HepG2 (cell line): ENCODE measurements around the gene TM4SF5. TPM values are rescaled to one million over a fixed set of nuclear protein-coding genes. Genes with fewer than 3 reads are reported as not detected.

Source experiments
- ADNP ChIP-seq: sonication (generic); formaldehyde crosslinking; IDR thresholded peaks from 2 replicates; pipeline ENCODE4 v1.4.0; 2020; ENCODE audit warnings: missing genetic modification reagents
- ATF4 ChIP-seq, 2 experiments: fragments of 450-650 bp in 1 of 2; sonication (generic) in 1 of 2; formaldehyde crosslinking; IDR thresholded peaks; 2 replicates each; pipeline versions ENCODE4 v1.5.0 to v1.8.0; 2020 to 2022; ENCODE audit warnings: mild to moderate bottlenecking in 1 of 2, missing genetic modification reagents in 1 of 2
- ATM ChIP-seq: fragments of 450-650 bp; IDR thresholded peaks from 2 replicates; pipeline ENCODE4 v1.7.1; 2017; ENCODE audit warnings: mild to moderate bottlenecking, borderline replicate concordance
- ELK4 ChIP-seq: sonication (generic); formaldehyde crosslinking; IDR thresholded peaks from 2 replicates; pipeline ENCODE4 v1.9.0; 2021; ENCODE audit warnings: missing genetic modification reagents, borderline replicate concordance
- ETV5 ChIP-seq: IDR thresholded peaks from 2 replicates; pipeline ENCODE4 v1.6.1; 2018; ENCODE audit warnings: missing biosample characterization, missing genetic modification reagents, inconsistent platforms, borderline replicate concordance
- KDM1A ChIP-seq: IDR thresholded peaks from 2 replicates; pipeline ENCODE4 v1.6.1; 2016; ENCODE audit warnings: missing compliant biosample characterization
- PLSCR1 ChIP-seq: sonication (generic); formaldehyde crosslinking; IDR thresholded peaks from 2 replicates; pipeline ENCODE4 v1.5.0; 2020; ENCODE audit warnings: missing genetic modification reagents, mild to moderate bottlenecking, borderline replicate concordance
- RARA ChIP-seq: IDR thresholded peaks from 2 replicates; pipeline ENCODE4 v1.6.1; 2016; ENCODE audit warnings: missing genetic modification reagents, missing compliant biosample characterization
- REST ChIP-seq, 2 experiments: IDR thresholded peaks; 2 replicates each; pipeline ENCODE4 v1.6.1; 2011 to 2012; ENCODE audit warnings: low read length in 2 of 2, borderline replicate concordance in 1 of 2, low read depth in 1 of 2, mild to moderate bottlenecking in 1 of 2, moderate library complexity in 1 of 2
- SMARCE1 ChIP-seq: fragments of 450-650 bp; IDR thresholded peaks from 2 replicates; pipeline ENCODE4 v1.6.1; 2017; ENCODE audit warnings: borderline replicate concordance
- SOX6 ChIP-seq, 2 experiments: fragments of 450-650 bp in 1 of 2; sonication (generic) in 1 of 2; formaldehyde crosslinking in 1 of 2; IDR thresholded peaks; 2 replicates each; pipeline versions ENCODE4 v1.4.0 to v1.6.1; 2017 to 2020; ENCODE audit warnings: antibody characterized with exemption in 1 of 2, mild to moderate bottlenecking in 1 of 2, missing genetic modification reagents in 1 of 2
- SSRP1 ChIP-seq: IDR thresholded peaks from 2 replicates; pipeline ENCODE4 v1.6.1; 2016; ENCODE audit warnings: control low read depth
- THAP11 ChIP-seq: IDR thresholded peaks from 2 replicates; pipeline ENCODE4 v1.6.1; 2016; ENCODE audit warnings: missing biosample characterization, missing genetic modification reagents
- ZMAT5 ChIP-seq: sonication (generic); formaldehyde crosslinking; IDR thresholded peaks from 2 replicates; pipeline ENCODE4 v1.5.0; 2020; ENCODE audit warnings: mild to moderate bottlenecking, low read depth, missing genetic modification reagents, borderline replicate concordance
- ZMYM4 ChIP-seq: sonication (generic); formaldehyde crosslinking; IDR thresholded peaks from 2 replicates; pipeline ENCODE4 v1.8.1; 2023; ENCODE audit warnings: mild to moderate bottlenecking, missing genetic modification reagents
- ZNF207 ChIP-seq: fragments of 450-650 bp; IDR thresholded peaks from 2 replicates; pipeline ENCODE4 v1.6.1; 2016; ENCODE audit warnings: antibody characterized with exemption, borderline replicate concordance
- ZNF281 ChIP-seq: sonication (generic); formaldehyde crosslinking; IDR thresholded peaks from 2 replicates; pipeline ENCODE4 v1.4.0; 2020; ENCODE audit warnings: missing genetic modification reagents, borderline replicate concordance
- ZNF639 ChIP-seq: conservative IDR thresholded peaks from 2 replicates; pipeline ENCODE4 v1.6.1; 2018; ENCODE audit warnings: missing genetic modification reagents
- ZNF644 ChIP-seq: IDR thresholded peaks from 2 replicates; pipeline ENCODE4 v1.6.1; 2016; ENCODE audit warnings: low read depth
- polyA plus RNA-seq, 8 experiments: library from polyadenylated mRNA; depleted of rRNA in 3 of 8; stranded (reverse) in 7 of 8; unstranded in 1 of 8; fragments of >200 nt; fragmentation: Illumina TruSeq in 4 of 8; extraction: Trizol in 4 of 8; gene quantifications; 2 replicates each; pipeline versions ENCODE4 v1.2.1 to v1.2.3, GENCODE V29; 2011 to 2016; ENCODE audit warnings: low read depth in 4 of 8, missing spikeins in 1 of 8, mixed read lengths in 1 of 8; ENCODE audit not compliant: insufficient read depth in 1 of 8
- total RNA-seq, 5 experiments: library from RNA; depleted of rRNA; stranded (reverse); fragments of >200 nt; fragmentation: Illumina TruSeq; extraction: Trizol; gene quantifications; 2 replicates each; pipeline ENCODE4 v1.2.3, GENCODE V29; 2016; ENCODE audit warnings: low read depth in 1 of 5

TM4SF5 gene
- total and polyA plus RNA-seq, 2 of the 13 experiments (the other 11 are each of a cell fraction or from before 2014, with no cell fraction given): 30.1 to 126 TPM

GRCh38 chr17:4751932-4752331, 19.8 kb upstream of the TM4SF5 start (continued):
- no peak for TF ChIP-seq PLSCR1 (CRISPR knock-in tag)
- peak; percentile 64; the same call in 1 of the 2 replicates for TF ChIP-seq ETV5 (CRISPR knock-in tag)
- peak in 1 of 2 experiments; percentile 95; a peak in 2 of 4 replicates for TF ChIP-seq ATF4 (CRISPR knock-in tag; IDR thresholded peaks at IDR 0.05)
- no peak for TF ChIP-seq ZNF644
- no peak for TF ChIP-seq ATM
- no peak for TF ChIP-seq REST (IDR thresholded peaks at IDR 0.05; ENCODE audit: borderline replicate concordance in 1 of 2, low read depth in 1 of 2, low read length in 2 of 2)
- TF ChIP-seq RARA: peak; percentile 92
- no peak for TF ChIP-seq ZMYM4 (CRISPR knock-in tag)
- peak; percentile 62 for TF ChIP-seq THAP11 (CRISPR knock-in tag)
- no peak for TF ChIP-seq ZMAT5
- no peak for TF ChIP-seq SOX6 (IDR thresholded peaks at IDR 0.05)
- TF ChIP-seq SOX6 (CRISPR knock-in tag; IDR thresholded peaks at IDR 0.05): peak; percentile 50; the same call in 1 of the 2 replicates
- no peak; the same call in 1 of the 2 replicates for TF ChIP-seq SSRP1
- no peak for TF ChIP-seq ELK4 (CRISPR knock-in tag)
- no peak for TF ChIP-seq SMARCE1
- TF ChIP-seq KDM1A (CRISPR knock-in tag): peak; percentile 98
- TF ChIP-seq ZNF207: no peak
- TF ChIP-seq ZNF639 (CRISPR knock-in tag): no peak
- peak; percentile 85 for TF ChIP-seq ADNP (CRISPR knock-in tag)
- TF ChIP-seq ZNF281 (CRISPR knock-in tag): no peak
